Bronchial epithelial cell (primary cell): ENCODE results near the gene OXSM. TPM values are rescaled to one million over a fixed set of nuclear protein-coding genes. Genes with fewer than 3 reads are reported as not detected.

Experiments
- DNase-seq: peaks from one replicate; pipeline ENCODE4 v3.0.0-alpha.2; 2010; ENCODE audit warnings: low read depth
- FAIRE-seq: peaks from 2 replicates; lab custom pipeline; 2011; peaks lifted over from hg19 to GRCh38; lab: Jason Lieb, UNC
- H3K27me3 ChIP-seq: 2 replicates; pipeline ENCODE4 v1.5.1; 2011; ENCODE audit warnings: low read length; ENCODE audit not compliant: control insufficient read depth, insufficient read depth
- H3K36me3 ChIP-seq: 2 replicates; pipeline ENCODE4 v1.5.1; 2011; ENCODE audit warnings: low read length; ENCODE audit not compliant: control insufficient read depth, insufficient read depth
- H3K4me3 ChIP-seq: 2 replicates; pipeline ENCODE4 v1.5.1; 2011; ENCODE audit warnings: mild to moderate bottlenecking, low read depth, low read length, control low read depth
- total RNA-seq: library from RNA; depleted of rRNA; stranded (reverse); fragments of >200 nt; gene quantifications from 2 replicates; pipeline ENCODE4 v1.2.1, GENCODE V29; 2014
- TF ChIP-seq, protein P1 (sequence below): IDR thresholded peaks from 2 replicates; pipeline ENCODE4 v1.5.1; 2011; ENCODE audit warnings: mild to moderate bottlenecking, moderate library complexity, low read length, control low read depth, inconsistent platforms; ENCODE audit not compliant: insufficient read depth, severe bottlenecking

The OXSM gene
- total RNA-seq, 1 donor from 2014 or later, result 24.0 TPM

- TF ChIP-seq, protein P1, sequence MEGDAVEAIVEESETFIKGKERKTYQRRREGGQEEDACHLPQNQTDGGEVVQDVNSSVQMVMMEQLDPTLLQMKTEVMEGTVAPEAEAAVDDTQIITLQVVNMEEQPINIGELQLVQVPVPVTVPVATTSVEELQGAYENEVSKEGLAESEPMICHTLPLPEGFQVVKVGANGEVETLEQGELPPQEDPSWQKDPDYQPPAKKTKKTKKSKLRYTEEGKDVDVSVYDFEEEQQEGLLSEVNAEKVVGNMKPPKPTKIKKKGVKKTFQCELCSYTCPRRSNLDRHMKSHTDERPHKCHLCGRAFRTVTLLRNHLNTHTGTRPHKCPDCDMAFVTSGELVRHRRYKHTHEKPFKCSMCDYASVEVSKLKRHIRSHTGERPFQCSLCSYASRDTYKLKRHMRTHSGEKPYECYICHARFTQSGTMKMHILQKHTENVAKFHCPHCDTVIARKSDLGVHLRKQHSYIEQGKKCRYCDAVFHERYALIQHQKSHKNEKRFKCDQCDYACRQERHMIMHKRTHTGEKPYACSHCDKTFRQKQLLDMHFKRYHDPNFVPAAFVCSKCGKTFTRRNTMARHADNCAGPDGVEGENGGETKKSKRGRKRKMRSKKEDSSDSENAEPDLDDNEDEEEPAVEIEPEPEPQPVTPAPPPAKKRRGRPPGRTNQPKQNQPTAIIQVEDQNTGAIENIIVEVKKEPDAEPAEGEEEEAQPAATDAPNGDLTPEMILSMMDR, result no peak
- FAIRE-seq (no peak), DNase-seq (no peak)
- peaks cover 3% of the 10 kb centered on the region for H3K36me3 ChIP-seq
- H3K27me3 ChIP-seq, result no peaks in the 10 kb centered on the region
- peak overlapping the region; percentile 50 for H3K4me3 ChIP-seq
These were observed 7.9 kb upstream of the OXSM start for GRCh38 chr3:25781758-25782594.

DNA sequence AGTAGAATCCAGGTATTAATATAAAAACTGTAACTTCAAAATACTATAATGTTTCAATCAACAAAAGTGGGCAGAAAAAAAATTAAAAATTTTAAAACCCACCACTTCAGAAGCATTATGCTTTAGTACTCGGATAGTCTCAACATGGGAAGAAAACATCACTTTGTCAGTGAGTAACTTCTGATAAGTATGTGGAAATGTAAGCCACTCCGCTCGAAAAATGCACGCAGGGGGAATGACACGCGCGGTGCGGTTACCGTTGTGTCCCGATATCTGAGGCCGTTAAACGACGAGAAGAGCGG is 7.3 kb upstream of the OXSM start:
- TF ChIP-seq, protein P1, result no peak
- Histone ChIP-seq H3K36me3 (no peaks in the 10 kb centered on the region), H3K27me3 (no peaks in the 10 kb centered on the region), H3K4me3 (peak overlapping the region; percentile 50)
- FAIRE-seq (no peak), DNase-seq (no peak)

GRCh38 chr3:25782938-25783660 is 6.8 kb upstream of the OXSM start, which contains the start of gene NGLY1:
Gene NGLY1, minus strand, starts transcription at chr3:25783443. Its CDS starts 53 bp downstream, at chr3:25783390.
- FAIRE-seq, result no peak

GRCh38 chr3:25783661-25784512 is 6.0 kb upstream of the OXSM start:
- peak; percentile 27 for DNase-seq
- no peaks in the 10 kb centered on the region for H3K36me3 ChIP-seq
- FAIRE-seq, result no peak

More at GRCh38 chr3:25782938-25783660, 6.8 kb upstream of the OXSM start, which contains the start of gene NGLY1:
- DNase-seq, result peak; percentile 47
- no peaks in the 10 kb centered on the region for H3K27me3 ChIP-seq
- H3K4me3 ChIP-seq, result peak within 1 kb of the TSS; percentile 50
- TF ChIP-seq, protein P1, result no peak
- H3K36me3 ChIP-seq, result no peaks in the 10 kb centered on the region

GRCh38 chr3:25784971-25785370 is 4.9 kb upstream of the OXSM start:
- Histone ChIP-seq H3K36me3 (no peaks in the 10 kb centered on the region), H3K27me3 (no peaks in the 10 kb centered on the region), H3K4me3 (no peak overlapping the region)
- FAIRE-seq, result no peak
- DNase-seq, result no peak
- TF ChIP-seq, protein P1, result no peak

More at GRCh38 chr3:25783661-25784512, 6.0 kb upstream of the OXSM start:
- Histone ChIP-seq H3K27me3 (no peaks in the 10 kb centered on the region), H3K4me3 (peak overlapping the region; percentile 50)
- TF ChIP-seq, protein P1, result no peak
